ENCODE results near the gene RGL2.
"Not testable (repeated sequence)": the region's sequence is repeated elsewhere in the genome, so short reads cannot be mapped to it uniquely, and the experiment has no call there.

The RGL2 gene

GRCh38 chr6:33288921-33289783 is 9.6 kb downstream of the RGL2 start, which contains the start of the genes PFDN6 and WDR46:
TSS of gene PFDN6 (plus strand) at chr6:33289601. CDS start at chr6:33289857, 256 bp downstream.
TSS of gene WDR46 (minus strand) at chr6:33289239. CDS start at chr6:33289170, 69 bp downstream.
- peak; percentile 92 for DNase-seq (ENCODE audit: low spot score)
- TF ChIP-seq CTCF (IDR thresholded peaks at IDR 0.05; ENCODE audit: extremely low read depth, missing control alignments) = no peak

GRCh38 chr6:33288141-33288920 is 10.4 kb downstream of the RGL2 start:
- TF ChIP-seq CTCF (IDR thresholded peaks at IDR 0.05; ENCODE audit: extremely low read depth, missing control alignments) = no peak
- no peak for DNase-seq (ENCODE audit: low spot score)

- no peak for TF ChIP-seq CTCF (IDR thresholded peaks at IDR 0.05; ENCODE audit: extremely low read depth, missing control alignments)
Measured at GRCh38 chr6:33286946-33287914, 11.5 kb downstream of the RGL2 start.

DNA sequence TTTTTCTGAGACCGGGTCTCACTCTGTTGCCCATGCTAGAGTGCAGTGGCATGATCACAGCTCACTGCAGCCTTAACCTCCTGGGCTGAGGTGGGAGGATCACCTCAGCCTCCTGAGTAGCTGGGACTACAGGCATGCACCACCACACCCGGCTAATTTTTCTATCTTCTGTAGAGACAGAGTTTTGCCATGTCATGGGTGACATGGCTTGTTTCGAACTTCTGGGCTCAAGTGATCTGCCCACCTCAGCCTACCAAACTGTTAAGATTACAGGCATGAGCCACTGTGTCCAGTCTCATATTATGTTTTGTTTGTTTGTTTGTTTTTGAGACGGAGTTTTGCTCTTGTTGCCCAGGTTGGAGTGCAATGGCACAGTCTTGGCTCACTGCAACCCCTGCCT is 13.5 kb downstream of the RGL2 start:
- not testable (repeated sequence) for DNase-seq (ENCODE audit: low spot score)

More at GRCh38 chr6:33286946-33287914, 11.5 kb downstream of the RGL2 start:
- no peak for DNase-seq (ENCODE audit: low spot score)

DNA sequence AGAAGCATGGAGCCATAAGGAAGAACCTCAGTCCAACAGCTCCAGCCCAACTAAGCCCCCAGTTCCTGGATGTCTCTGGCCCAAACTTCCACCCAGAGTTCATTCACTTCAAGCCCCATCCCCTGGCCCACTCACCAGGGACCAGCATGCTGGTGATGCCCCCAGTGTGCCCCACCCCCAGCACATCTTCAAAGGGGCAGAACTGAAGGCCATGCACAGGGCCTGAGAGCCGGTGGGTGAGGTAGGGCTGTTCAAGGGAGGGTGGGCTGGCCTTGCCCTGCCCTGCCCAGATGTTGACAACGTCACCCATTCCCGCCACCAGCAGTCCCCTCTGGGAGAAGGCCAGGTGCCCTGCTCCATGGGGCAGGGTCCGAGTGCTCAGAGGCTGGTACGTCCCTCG is 18.2 kb downstream of the RGL2 start:
- no peak for TF ChIP-seq CTCF (IDR thresholded peaks at IDR 0.05; ENCODE audit: extremely low read depth, missing control alignments)

GRCh38 chr6:33279971-33280511 is 18.7 kb downstream of the RGL2 start:
- TF ChIP-seq CTCF (IDR thresholded peaks at IDR 0.05; ENCODE audit: extremely low read depth, missing control alignments) = no peak
- no peak for DNase-seq (ENCODE audit: low spot score)

More for the DNA sequence above, 18.2 kb downstream of the RGL2 start:
- no peak for DNase-seq (ENCODE audit: low spot score)

DNA sequence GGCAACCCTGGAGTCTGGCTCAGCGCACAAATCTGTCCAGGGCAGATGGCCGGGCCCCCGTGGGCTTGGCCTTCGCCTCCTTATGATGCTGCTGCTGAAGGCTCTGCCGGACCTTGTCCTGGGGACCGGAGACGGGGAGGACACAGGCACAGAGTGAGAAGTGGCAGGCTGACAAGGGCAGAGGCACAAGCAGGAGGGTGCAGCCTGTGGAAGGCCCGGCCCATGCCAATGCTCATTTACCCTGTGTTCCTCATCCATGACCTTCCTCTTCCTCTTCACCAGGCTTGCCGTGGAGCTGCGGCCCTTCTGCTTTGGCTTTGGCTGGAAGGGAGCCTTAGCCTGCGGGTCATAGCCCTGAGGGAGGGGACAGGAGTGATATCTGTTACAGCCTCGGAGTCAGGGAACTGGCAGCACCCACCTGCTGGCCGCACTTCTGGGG is 19.5 kb downstream of the RGL2 start:
- no peak for DNase-seq (ENCODE audit: low spot score)
- no peak for TF ChIP-seq CTCF (IDR thresholded peaks at IDR 0.05; ENCODE audit: extremely low read depth, missing control alignments)

Measured in GM20000 (cell line).